HEK293 (cell line): ENCODE measurements around the gene EXTL1.
A peak's percentile ranks its signal among the peaks of the same experiment; 100 is the strongest.

ENCODE experiments used
- HOXA7 ChIP-seq: sonication (generic); formaldehyde crosslinking; IDR thresholded peaks from 2 replicates; pipeline ENCODE4 v1.8.1; 2022; ENCODE audit warnings: missing genetic modification reagents, borderline replicate concordance
- HOXD13 ChIP-seq: sonication (generic); formaldehyde crosslinking; IDR thresholded peaks from 2 replicates; pipeline ENCODE4 v1.8.0; 2022; ENCODE audit warnings: missing genetic modification reagents, borderline replicate concordance
- PRDM2 ChIP-seq: fragments of 450-650 bp; formaldehyde crosslinking; IDR thresholded peaks from 2 replicates; pipeline ENCODE4 v1.5.1; 2016; ENCODE audit warnings: missing biosample characterization, missing genetic modification characterization, borderline replicate concordance
- TCF7L2 ChIP-seq: IDR thresholded peaks from 2 replicates; pipeline ENCODE4 v1.6.1; 2011; ENCODE audit warnings: low read depth, mild to moderate bottlenecking, inconsistent platforms, low read length, moderate library complexity, borderline replicate concordance
- TSHZ1 ChIP-seq: fragments of 450-650 bp; formaldehyde crosslinking; IDR thresholded peaks from 2 replicates; pipeline ENCODE4 v1.5.1; 2016; ENCODE audit warnings: missing biosample characterization, missing genetic modification characterization, borderline replicate concordance
- ZNF132 ChIP-seq: fragments of 450-650 bp; formaldehyde crosslinking; IDR thresholded peaks from 2 replicates; pipeline ENCODE4 v1.5.1; 2017; ENCODE audit warnings: missing biosample characterization, missing genetic modification characterization, borderline replicate concordance
- ZNF133 ChIP-seq: fragments of 450-650 bp; formaldehyde crosslinking; IDR thresholded peaks from 2 replicates; pipeline ENCODE4 v1.5.1; 2016; ENCODE audit warnings: missing biosample characterization, missing genetic modification characterization
- ZNF16 ChIP-seq: fragments of 450-650 bp; formaldehyde crosslinking; IDR thresholded peaks from 2 replicates; pipeline ENCODE4 v1.5.1; 2016; ENCODE audit warnings: low read depth, missing biosample characterization, missing genetic modification characterization
- ZNF211 ChIP-seq: fragments of 450-650 bp; formaldehyde crosslinking; IDR thresholded peaks from 2 replicates; pipeline ENCODE4 v1.5.1; 2016; ENCODE audit warnings: low read depth, missing biosample characterization, missing genetic modification characterization
- ZNF26 ChIP-seq: fragments of 450-650 bp; formaldehyde crosslinking; IDR thresholded peaks from 2 replicates; pipeline ENCODE4 v1.5.1; 2016; ENCODE audit warnings: missing biosample characterization, missing genetic modification characterization
- ZNF394 ChIP-seq: fragments of 450-650 bp; formaldehyde crosslinking; IDR thresholded peaks from 2 replicates; pipeline ENCODE4 v1.5.1; 2016; ENCODE audit warnings: missing biosample characterization, missing genetic modification characterization, mild to moderate bottlenecking, moderate library complexity, borderline replicate concordance
- ZNF48 ChIP-seq: fragments of 450-650 bp; formaldehyde crosslinking; IDR thresholded peaks from 2 replicates; pipeline ENCODE4 v1.5.1; 2016; ENCODE audit warnings: missing biosample characterization, missing genetic modification characterization
- ZNF521 ChIP-seq: fragments of 450-650 bp; formaldehyde crosslinking; IDR thresholded peaks from 2 replicates; pipeline ENCODE4 v1.5.1; 2017; ENCODE audit warnings: missing biosample characterization, mild to moderate bottlenecking, missing genetic modification characterization
- ZNF777 ChIP-seq: fragments of 450-650 bp; formaldehyde crosslinking; IDR thresholded peaks from 2 replicates; pipeline ENCODE4 v1.5.1; 2017; ENCODE audit warnings: missing biosample characterization, missing genetic modification characterization, borderline replicate concordance
- ZNF830 ChIP-seq: fragments of 450-650 bp; IDR thresholded peaks from 2 replicates; pipeline ENCODE4 v1.5.0; 2018; ENCODE audit warnings: missing biosample characterization, missing genetic modification characterization, low read depth, mild to moderate bottlenecking, moderate library complexity
- TF ChIP-seq, protein P1 (sequence below): fragments of 450-650 bp; formaldehyde crosslinking; conservative IDR thresholded peaks from 2 replicates; pipeline ENCODE4 v1.5.1; 2016; ENCODE audit warnings: low read depth, missing biosample characterization, missing genetic modification characterization
- TF ChIP-seq, protein P2 (sequence below): fragments of 450-650 bp; formaldehyde crosslinking; IDR thresholded peaks from 2 replicates; pipeline ENCODE4 v1.5.1; 2016; ENCODE audit warnings: missing biosample characterization, missing genetic modification characterization

EXTL1 gene

GRCh38 chr1:25997828-25998761 is 23.5 kb upstream of the EXTL1 start, which contains the start of gene PAFAH2 (continued):
- TF ChIP-seq TSHZ1 (tag by site-specific recombination): peak; percentile 94
- peak; percentile 42; the same call in 1 of the 2 replicates for TF ChIP-seq ZNF26 (tag by site-specific recombination)
- TF ChIP-seq TCF7L2: no peak
- TF ChIP-seq ZNF133: no peak
- peak; percentile 74; the same call in 1 of the 2 replicates for TF ChIP-seq PRDM2 (tag by site-specific recombination)
- TF ChIP-seq HOXA7 (CRISPR knock-in tag): no peak
- no peak for TF ChIP-seq ZNF48 (tag by site-specific recombination)
- TF ChIP-seq, protein P1, sequence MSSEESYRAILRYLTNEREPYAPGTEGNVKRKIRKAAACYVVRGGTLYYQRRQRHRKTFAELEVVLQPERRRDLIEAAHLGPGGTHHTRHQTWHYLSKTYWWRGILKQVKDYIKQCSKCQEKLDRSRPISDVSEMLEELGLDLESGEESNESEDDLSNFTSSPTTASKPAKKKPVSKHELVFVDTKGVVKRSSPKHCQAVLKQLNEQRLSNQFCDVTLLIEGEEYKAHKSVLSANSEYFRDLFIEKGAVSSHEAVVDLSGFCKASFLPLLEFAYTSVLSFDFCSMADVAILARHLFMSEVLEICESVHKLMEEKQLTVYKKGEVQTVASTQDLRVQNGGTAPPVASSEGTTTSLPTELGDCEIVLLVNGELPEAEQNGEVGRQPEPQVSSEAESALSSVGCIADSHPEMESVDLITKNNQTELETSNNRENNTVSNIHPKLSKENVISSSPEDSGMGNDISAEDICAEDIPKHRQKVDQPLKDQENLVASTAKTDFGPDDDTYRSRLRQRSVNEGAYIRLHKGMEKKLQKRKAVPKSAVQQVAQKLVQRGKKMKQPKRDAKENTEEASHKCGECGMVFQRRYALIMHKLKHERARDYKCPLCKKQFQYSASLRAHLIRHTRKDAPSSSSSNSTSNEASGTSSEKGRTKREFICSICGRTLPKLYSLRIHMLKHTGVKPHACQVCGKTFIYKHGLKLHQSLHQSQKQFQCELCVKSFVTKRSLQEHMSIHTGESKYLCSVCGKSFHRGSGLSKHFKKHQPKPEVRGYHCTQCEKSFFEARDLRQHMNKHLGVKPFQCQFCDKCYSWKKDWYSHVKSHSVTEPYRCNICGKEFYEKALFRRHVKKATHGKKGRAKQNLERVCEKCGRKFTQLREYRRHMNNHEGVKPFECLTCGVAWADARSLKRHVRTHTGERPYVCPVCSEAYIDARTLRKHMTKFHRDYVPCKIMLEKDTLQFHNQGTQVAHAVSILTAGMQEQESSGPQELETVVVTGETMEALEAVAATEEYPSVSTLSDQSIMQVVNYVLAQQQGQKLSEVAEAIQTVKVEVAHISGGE (tag by site-specific recombination): peak; percentile 76
- no peak for TF ChIP-seq HOXD13
- TF ChIP-seq ZNF132 (tag by site-specific recombination): no peak
- TF ChIP-seq, protein P2, sequence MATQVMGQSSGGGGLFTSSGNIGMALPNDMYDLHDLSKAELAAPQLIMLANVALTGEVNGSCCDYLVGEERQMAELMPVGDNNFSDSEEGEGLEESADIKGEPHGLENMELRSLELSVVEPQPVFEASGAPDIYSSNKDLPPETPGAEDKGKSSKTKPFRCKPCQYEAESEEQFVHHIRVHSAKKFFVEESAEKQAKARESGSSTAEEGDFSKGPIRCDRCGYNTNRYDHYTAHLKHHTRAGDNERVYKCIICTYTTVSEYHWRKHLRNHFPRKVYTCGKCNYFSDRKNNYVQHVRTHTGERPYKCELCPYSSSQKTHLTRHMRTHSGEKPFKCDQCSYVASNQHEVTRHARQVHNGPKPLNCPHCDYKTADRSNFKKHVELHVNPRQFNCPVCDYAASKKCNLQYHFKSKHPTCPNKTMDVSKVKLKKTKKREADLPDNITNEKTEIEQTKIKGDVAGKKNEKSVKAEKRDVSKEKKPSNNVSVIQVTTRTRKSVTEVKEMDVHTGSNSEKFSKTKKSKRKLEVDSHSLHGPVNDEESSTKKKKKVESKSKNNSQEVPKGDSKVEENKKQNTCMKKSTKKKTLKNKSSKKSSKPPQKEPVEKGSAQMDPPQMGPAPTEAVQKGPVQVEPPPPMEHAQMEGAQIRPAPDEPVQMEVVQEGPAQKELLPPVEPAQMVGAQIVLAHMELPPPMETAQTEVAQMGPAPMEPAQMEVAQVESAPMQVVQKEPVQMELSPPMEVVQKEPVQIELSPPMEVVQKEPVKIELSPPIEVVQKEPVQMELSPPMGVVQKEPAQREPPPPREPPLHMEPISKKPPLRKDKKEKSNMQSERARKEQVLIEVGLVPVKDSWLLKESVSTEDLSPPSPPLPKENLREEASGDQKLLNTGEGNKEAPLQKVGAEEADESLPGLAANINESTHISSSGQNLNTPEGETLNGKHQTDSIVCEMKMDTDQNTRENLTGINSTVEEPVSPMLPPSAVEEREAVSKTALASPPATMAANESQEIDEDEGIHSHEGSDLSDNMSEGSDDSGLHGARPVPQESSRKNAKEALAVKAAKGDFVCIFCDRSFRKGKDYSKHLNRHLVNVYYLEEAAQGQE (tag by site-specific recombination): peak; percentile 59
- TF ChIP-seq ZNF211 (tag by site-specific recombination): no peak
- no peak for TF ChIP-seq ZNF521 (tag by site-specific recombination)
- peak; percentile 91 for TF ChIP-seq ZNF394
- TF ChIP-seq ZNF777 (tag by site-specific recombination): no peak
- TF ChIP-seq ZNF16 (tag by site-specific recombination): 0 out of 2 replicates have a peak, but pooled peaks have one; percentile 36
- TF ChIP-seq ZNF830 (tag by site-specific recombination): no peak
